GM10266 (cell line): ENCODE data around the gene LGALS12.
A peak's percentile ranks its signal among the peaks of the same experiment; 100 is the strongest.

Source experiments
- DNase-seq: peaks from one replicate; pipeline ENCODE4 v3.0.0; 2012; ENCODE audit errors: extremely low spot score
- TF ChIP-seq, protein P1 (sequence below): IDR thresholded peaks from 2 replicates; pipeline ENCODE4 v1.5.1; 2012; ENCODE audit warnings: mild to moderate bottlenecking, low read depth; ENCODE audit not compliant: control insufficient read depth, insufficient read depth; ENCODE audit errors: missing control alignments

LGALS12 gene

DNA sequence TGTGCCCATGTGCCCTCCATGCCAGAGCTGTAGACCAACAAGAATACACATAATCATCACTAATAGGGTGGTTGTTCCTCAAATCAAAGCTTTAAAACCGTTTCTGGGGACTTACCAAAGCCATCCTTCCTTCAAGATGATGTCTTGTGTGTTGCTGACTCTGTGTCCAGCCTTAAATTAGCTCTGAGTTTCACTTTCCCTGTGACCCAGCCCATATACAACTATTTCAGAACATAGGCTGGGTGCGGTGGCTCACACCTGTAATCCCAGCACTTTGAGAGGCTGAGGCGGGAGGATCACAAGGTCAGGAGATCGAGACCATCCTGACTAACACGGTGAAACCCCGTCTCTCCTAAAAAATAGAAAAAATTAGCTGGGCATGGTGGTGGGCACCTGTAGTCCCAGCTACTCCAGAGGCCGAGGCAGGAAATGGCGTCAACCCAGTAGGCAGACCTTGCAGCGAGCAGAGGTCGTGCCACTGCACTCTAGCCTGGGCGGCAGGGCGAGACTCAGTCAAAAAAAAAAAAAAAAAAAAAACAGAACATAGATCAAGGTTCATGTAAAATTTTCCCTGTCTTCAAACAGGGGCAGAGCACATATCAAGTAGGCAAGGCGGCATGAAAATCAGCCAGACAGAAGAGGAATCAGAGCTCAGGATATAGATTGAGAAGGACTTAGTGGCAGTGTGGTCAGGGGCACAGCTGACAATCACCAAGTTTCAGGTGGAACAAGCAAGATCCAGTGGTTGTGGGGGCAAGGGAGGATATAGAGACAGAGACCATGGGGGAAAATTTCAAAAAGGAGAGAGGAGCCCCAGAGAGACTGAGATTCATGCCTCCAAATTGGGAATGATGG lies 57.5 kb downstream of the LGALS12 start, which contains the start of gene PLAAT2:
PLAAT2 (minus strand) TSS at position 179 of the 855 bp plus-strand sequence; CDS start at position 124, 55 bp downstream.
- no peak for DNase-seq
- TF ChIP-seq, protein P1, sequence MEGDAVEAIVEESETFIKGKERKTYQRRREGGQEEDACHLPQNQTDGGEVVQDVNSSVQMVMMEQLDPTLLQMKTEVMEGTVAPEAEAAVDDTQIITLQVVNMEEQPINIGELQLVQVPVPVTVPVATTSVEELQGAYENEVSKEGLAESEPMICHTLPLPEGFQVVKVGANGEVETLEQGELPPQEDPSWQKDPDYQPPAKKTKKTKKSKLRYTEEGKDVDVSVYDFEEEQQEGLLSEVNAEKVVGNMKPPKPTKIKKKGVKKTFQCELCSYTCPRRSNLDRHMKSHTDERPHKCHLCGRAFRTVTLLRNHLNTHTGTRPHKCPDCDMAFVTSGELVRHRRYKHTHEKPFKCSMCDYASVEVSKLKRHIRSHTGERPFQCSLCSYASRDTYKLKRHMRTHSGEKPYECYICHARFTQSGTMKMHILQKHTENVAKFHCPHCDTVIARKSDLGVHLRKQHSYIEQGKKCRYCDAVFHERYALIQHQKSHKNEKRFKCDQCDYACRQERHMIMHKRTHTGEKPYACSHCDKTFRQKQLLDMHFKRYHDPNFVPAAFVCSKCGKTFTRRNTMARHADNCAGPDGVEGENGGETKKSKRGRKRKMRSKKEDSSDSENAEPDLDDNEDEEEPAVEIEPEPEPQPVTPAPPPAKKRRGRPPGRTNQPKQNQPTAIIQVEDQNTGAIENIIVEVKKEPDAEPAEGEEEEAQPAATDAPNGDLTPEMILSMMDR, result no peak

DNA sequence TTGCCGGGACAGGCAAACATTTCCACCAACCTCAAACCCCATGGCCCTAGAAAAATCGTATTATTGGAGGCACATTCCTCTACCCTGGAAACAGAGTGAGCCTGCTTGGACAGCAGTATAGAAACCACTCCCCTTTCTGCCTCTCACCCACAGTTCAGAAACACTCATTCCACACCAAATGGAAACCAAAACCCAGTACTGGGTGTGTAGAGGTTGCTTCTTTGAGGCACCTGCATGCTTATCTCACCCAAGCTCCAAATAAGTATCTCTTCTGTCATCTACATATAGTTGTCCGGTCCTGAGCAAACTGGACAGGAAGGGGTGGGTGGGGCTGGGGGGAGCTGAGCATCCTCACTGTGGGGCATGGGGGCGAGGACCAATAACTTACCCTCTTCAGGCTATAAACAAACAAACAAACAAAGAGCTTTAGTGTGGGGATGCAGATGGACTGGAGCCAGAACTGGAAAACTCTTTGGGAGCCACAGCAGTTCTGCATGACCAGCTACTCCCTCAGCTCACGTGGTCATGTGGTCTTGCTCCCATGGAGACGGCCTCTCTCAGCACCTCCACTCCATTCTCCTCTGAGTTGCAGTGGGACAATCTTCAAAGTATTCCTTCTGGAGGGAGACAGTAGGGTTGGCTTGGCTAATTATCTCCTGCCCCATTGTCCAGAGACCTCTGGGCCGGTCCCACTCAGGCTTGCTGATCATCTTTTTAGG lies 58.3 kb downstream of the LGALS12 start:
- DNase-seq, result peak; percentile 72
- TF ChIP-seq, protein P1, result no peak

DNA sequence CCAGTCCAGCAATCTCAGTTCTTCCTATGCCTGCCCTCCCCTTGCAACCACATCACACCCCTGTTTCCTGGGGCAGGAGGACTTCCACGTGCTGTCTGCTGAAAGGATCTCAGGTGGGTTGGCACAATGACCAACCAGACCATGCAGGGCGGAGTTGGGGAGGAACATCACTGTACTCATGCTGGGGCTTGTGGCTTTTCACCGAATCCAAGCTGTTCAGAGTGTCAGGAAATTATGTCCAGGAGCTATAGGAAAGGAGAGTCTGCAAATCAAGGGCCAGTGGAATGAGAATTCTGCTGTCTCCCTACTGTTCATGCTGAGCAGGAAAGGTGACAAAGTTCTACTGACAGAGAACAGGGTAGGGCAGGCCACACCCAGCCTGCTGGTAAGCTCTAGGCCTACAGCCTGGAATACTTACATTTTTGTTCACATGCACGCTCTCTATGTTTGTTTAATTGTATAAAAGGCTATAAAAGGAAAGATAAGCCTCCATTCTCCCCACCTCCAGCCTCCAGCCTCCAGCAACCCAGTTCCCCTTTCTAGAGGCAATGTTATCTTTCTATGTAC lies 59.0 kb downstream of the LGALS12 start:
- TF ChIP-seq, protein P1, result no peak
- DNase-seq, result no peak
